ENCODE results near the gene COL1A1.

COL1A1 gene

DNA sequence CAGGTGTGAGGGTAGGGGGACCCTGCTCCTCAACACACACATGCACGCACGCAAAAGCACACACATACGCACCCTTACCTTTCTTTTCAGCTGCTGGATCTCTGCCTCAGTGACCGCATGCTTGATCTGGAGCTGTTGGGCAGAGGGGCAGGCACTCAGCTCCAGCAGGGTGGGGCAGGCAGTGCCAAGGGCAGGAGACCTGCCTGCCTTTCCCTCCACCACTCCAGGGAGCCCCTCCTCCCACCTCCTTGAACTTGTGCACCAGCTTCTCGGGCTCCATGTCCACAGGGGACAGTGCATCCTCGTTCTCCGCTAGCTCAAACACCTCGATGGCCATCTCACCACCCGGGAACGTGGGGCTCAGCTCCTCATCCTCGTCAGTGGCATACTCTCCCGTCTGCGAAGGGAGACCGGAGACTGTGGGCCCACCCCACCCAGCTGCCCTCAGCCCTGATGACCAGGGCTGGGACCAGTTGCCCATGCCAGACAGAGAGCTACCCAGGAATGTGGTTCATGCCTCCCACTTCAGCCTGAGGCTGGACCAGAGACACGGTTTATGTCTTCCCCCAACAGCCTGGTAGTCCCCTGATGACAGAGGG is 62.1 kb downstream of the COL1A1 start:
- Mint-ChIP-seq H3K27ac (peak overlapping the region; percentile 88), H3K4me1 (ENCODE audit: low read depth) (peaks cover 51% of the 10 kb centered on the region), H3K27me3 (ENCODE audit: low read depth) (no peaks in the 10 kb centered on the region), H3K9me3 (no peaks in the 10 kb centered on the region), H3K4me3 (peak overlapping the region; percentile 86), H3K36me3 (ENCODE audit: low read depth) (peaks cover 85% of the 10 kb centered on the region)
- no peak for DNase-seq (ENCODE audit: low spot score)

- Mint-ChIP-seq H3K4me1 (ENCODE audit: low read depth) (peaks cover 38% of the 10 kb centered on the region), H3K9me3 (no peaks in the 10 kb centered on the region), H3K27me3 (ENCODE audit: low read depth) (no peaks in the 10 kb centered on the region), H3K4me3 (no peak overlapping the region), H3K36me3 (ENCODE audit: low read depth) (peaks cover 77% of the 10 kb centered on the region), H3K27ac (no peak overlapping the region)
- no peak for DNase-seq (ENCODE audit: low spot score)
These were observed 64.4 kb downstream of the COL1A1 start for GRCh38 chr17:50137042-50137441.

DNA sequence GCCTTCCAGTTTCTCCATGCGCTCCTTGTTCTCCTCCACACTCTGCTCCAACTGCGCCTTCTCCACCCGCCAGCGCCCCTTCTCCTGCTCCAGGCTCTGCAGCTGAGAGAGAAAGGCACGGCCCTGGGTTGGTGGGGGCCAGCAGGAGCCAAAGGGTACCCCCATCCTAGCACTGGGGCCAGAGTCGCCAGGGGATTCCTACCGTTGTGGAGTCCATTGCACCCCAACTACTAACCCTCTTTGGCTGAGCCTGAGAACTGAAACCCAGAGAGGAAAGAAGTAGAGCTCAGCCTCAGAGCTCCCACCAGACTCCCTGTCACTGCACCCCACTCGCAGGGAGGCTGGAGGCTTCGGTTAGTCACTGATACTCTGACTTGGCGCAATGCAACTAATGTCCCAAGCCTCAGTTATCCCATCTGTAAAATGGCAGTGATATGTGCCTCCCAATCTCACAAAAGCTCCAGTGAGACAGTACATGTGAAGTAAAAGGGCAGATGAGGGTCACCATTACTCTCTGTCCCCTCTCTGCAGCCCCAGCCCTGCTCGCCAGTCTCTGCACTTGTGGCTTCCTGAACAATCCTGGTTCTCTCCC is 65.2 kb downstream of the COL1A1 start:
- Mint-ChIP-seq H3K27ac (peak overlapping the region; percentile 45), H3K4me1 (ENCODE audit: low read depth) (peaks cover 36% of the 10 kb centered on the region), H3K9me3 (no peaks in the 10 kb centered on the region), H3K36me3 (ENCODE audit: low read depth) (peaks cover 75% of the 10 kb centered on the region), H3K27me3 (ENCODE audit: low read depth) (no peaks in the 10 kb centered on the region), H3K4me3 (no peak overlapping the region)
- DNase-seq (ENCODE audit: low spot score): no peak

- DNase-seq (ENCODE audit: low spot score): no peak
- Mint-ChIP-seq H3K9me3 (no peaks in the 10 kb centered on the region), H3K27ac (no peak overlapping the region), H3K4me1 (ENCODE audit: low read depth) (peaks cover 35% of the 10 kb centered on the region), H3K4me3 (no peak overlapping the region), H3K36me3 (ENCODE audit: low read depth) (peaks cover 74% of the 10 kb centered on the region), H3K27me3 (ENCODE audit: low read depth) (peaks cover 5% of the 10 kb centered on the region)
These were observed 65.9 kb downstream of the COL1A1 start for GRCh38 chr17:50135316-50136095.

- Mint-ChIP-seq H3K27me3 (ENCODE audit: low read depth) (peaks cover 7% of the 10 kb centered on the region), H3K4me3 (no peak overlapping the region), H3K36me3 (ENCODE audit: low read depth) (peaks cover 64% of the 10 kb centered on the region), H3K27ac (no peak overlapping the region), H3K4me1 (ENCODE audit: low read depth) (peaks cover 26% of the 10 kb centered on the region), H3K9me3 (no peaks in the 10 kb centered on the region)
- no peak for DNase-seq (ENCODE audit: low spot score)
These were observed 67.0 kb downstream of the COL1A1 start for GRCh38 chr17:50134206-50135110.

- no peak for DNase-seq (ENCODE audit: low spot score)
- peaks cover 11% of the 10 kb centered on the region for H3K27me3 Mint-ChIP-seq (ENCODE audit: low read depth)
- no peak overlapping the region for H3K27ac Mint-ChIP-seq
- peaks cover 27% of the 10 kb centered on the region for H3K4me1 Mint-ChIP-seq (ENCODE audit: low read depth)
- H3K4me3 Mint-ChIP-seq: no peak overlapping the region
- H3K36me3 Mint-ChIP-seq (ENCODE audit: low read depth): peaks cover 57% of the 10 kb centered on the region
- no peaks in the 10 kb centered on the region for H3K9me3 Mint-ChIP-seq
These were observed 67.7 kb downstream of the COL1A1 start for GRCh38 chr17:50133769-50134099.
